WTC11 (cell line): ENCODE measurements around the gene MEIS2. TPM values are rescaled to one million over a fixed set of nuclear protein-coding genes. Genes with fewer than 3 reads are reported as not detected.

Experiments
- ATAC-seq: fragments of 200-7000 bp; cut with Tn5 transposase; 2 replicates; pipeline ENCODE4 v1.10.0; 2021; ENCODE audit warnings: mild to moderate bottlenecking, moderate library complexity
- CTCF ChIA-PET: fragments of 300-600 bp; sonication (Branson Sonifier 250); formaldehyde crosslinking; loops from one replicate; lab custom pipeline; 2021; ENCODE audit warnings: antibody characterized with exemption; lab: Charles Lee
- POLR2A ChIA-PET: fragments of 350-600 bp; sonication (Branson Sonifier 250); formaldehyde crosslinking; loops from one replicate; lab custom pipeline; 2021; ENCODE audit warnings: antibody characterized with exemption; lab: Charles Lee
- DNase-seq: peaks from one replicate; pipeline ENCODE4 v3.0.0; 2021; ENCODE audit warnings: low spot score
- H3K27ac Mint-ChIP-seq: 2 replicates; pipeline ENCODE4 v1.8.0; 2021; ENCODE audit warnings: mixed read lengths
- H3K27me3 Mint-ChIP-seq: 2 replicates; pipeline ENCODE4 v1.8.0; 2021; ENCODE audit warnings: low read depth, mild to moderate bottlenecking, moderate library complexity, mixed read lengths
- H3K36me3 Mint-ChIP-seq: 2 replicates; pipeline ENCODE4 v1.8.0; 2021; ENCODE audit warnings: mixed read lengths
- H3K4me1 Mint-ChIP-seq: 2 replicates; pipeline ENCODE4 v1.8.0; 2022; ENCODE audit warnings: mixed read lengths
- H3K4me3 Mint-ChIP-seq: 2 replicates; pipeline ENCODE4 v1.8.0; 2021; ENCODE audit warnings: mild to moderate bottlenecking, moderate library complexity, mixed read lengths
- H3K9me3 Mint-ChIP-seq: 2 replicates; pipeline ENCODE4 v1.8.0; 2021; ENCODE audit warnings: mixed read lengths
- CREM ChIP-seq: sonication (generic); formaldehyde crosslinking; IDR thresholded peaks from 2 replicates; pipeline ENCODE4 v1.8.1; 2022; ENCODE audit warnings: mild to moderate bottlenecking, missing genetic modification reagents, moderate library complexity
- CTCF ChIP-seq: fragments of 200-600 bp; IDR thresholded peaks from 2 replicates; pipeline ENCODE4 v1.8.0; 2022; ENCODE audit warnings: antibody characterized with exemption
- EMX1 ChIP-seq: fragments of 250-450 bp; sonication (Bioruptor Pico); IDR thresholded peaks from 2 replicates; pipeline ENCODE4 v1.8.0; 2021; ENCODE audit warnings: mild to moderate bottlenecking
- FOXP1 ChIP-seq: sonication (generic); formaldehyde crosslinking; IDR thresholded peaks from 2 replicates; pipeline ENCODE4 v1.8.0; 2022; ENCODE audit warnings: missing genetic modification reagents, mild to moderate bottlenecking, moderate library complexity, borderline replicate concordance
- IRF1 ChIP-seq: sonication (generic); formaldehyde crosslinking; IDR thresholded peaks from 2 replicates; pipeline ENCODE4 v1.8.0; 2023; ENCODE audit warnings: missing genetic modification reagents
- JAZF1 ChIP-seq: fragments of 250-450 bp; sonication (Bioruptor Pico); IDR thresholded peaks from 2 replicates; pipeline ENCODE4 v1.9.0; 2021; ENCODE audit warnings: moderate library complexity, mild to moderate bottlenecking, inconsistent platforms
- KAT7 ChIP-seq: sonication (generic); formaldehyde crosslinking; IDR thresholded peaks from 2 replicates; pipeline ENCODE4 v1.8.1; 2023; ENCODE audit warnings: missing genetic modification reagents, mild to moderate bottlenecking, borderline replicate concordance
- MXD4 ChIP-seq: fragments of 250-450 bp; sonication (Bioruptor Pico); IDR thresholded peaks from 2 replicates; pipeline ENCODE4 v1.8.0; 2021; ENCODE audit warnings: mild to moderate bottlenecking, moderate library complexity, borderline replicate concordance
- PRRX2 ChIP-seq: fragments of 250-450 bp; sonication (Bioruptor Pico); IDR thresholded peaks from 2 replicates; pipeline ENCODE4 v1.8.0; 2021; ENCODE audit warnings: mild to moderate bottlenecking
- RELA ChIP-seq: sonication (generic); formaldehyde crosslinking; IDR thresholded peaks from 2 replicates; pipeline ENCODE4 v1.8.1; 2022; ENCODE audit warnings: missing genetic modification reagents, mild to moderate bottlenecking, borderline replicate concordance
- SMAD3 ChIP-seq: sonication (generic); formaldehyde crosslinking; IDR thresholded peaks from 2 replicates; pipeline ENCODE4 v1.8.0; 2022; ENCODE audit warnings: missing genetic modification reagents, mild to moderate bottlenecking, borderline replicate concordance
- SMAD4 ChIP-seq: sonication (generic); formaldehyde crosslinking; IDR thresholded peaks from 2 replicates; pipeline ENCODE4 v1.8.0; 2022; ENCODE audit warnings: mild to moderate bottlenecking, missing genetic modification reagents
- USF2 ChIP-seq: sonication (generic); formaldehyde crosslinking; IDR thresholded peaks from 2 replicates; pipeline ENCODE4 v1.8.1; 2023; ENCODE audit warnings: mild to moderate bottlenecking, missing genetic modification reagents, moderate library complexity
- ZNF219 ChIP-seq: sonication (generic); formaldehyde crosslinking; IDR thresholded peaks from 2 replicates; pipeline ENCODE4 v1.8.0; 2023; ENCODE audit warnings: missing genetic modification reagents, mild to moderate bottlenecking, borderline replicate concordance
- total RNA-seq: library from RNA; stranded (reverse); gene quantifications from 3 replicates; pipeline ENCODE4 v1.2.3, GENCODE V29; 2021
- TF ChIP-seq, protein P1 (sequence below): fragments of 250-450 bp; sonication (Bioruptor Pico); IDR thresholded peaks from 2 replicates; pipeline ENCODE4 v1.8.0; 2021; ENCODE audit warnings: mild to moderate bottlenecking
- TF ChIP-seq, protein P2 (sequence below): sonication (generic); formaldehyde crosslinking; conservative IDR thresholded peaks from 2 replicates; pipeline ENCODE4 v1.8.1; 2023; ENCODE audit warnings: mild to moderate bottlenecking, low read depth, missing genetic modification reagents, moderate library complexity

The MEIS2 gene
- total RNA-seq, 1 experiment from 2014 or later, result 0.57 TPM

DNA sequence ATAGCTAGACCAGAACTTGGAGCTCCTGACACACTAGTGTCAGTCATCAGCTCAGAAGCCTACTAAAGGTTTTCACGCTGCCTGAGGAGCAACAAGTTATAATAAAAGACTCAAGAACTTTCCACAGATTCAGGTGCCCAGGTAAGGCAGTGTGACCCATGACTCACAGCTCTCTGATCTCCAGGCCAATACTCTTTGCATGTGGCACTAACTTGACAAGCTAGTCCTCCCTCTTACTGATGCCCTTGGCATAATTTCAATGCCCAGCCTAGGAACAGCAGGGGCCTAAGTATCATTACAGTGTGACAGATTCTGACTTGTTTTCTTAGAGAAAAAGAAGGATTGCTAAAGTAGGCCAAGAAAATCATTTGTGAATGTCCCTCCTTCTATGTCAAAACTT, 38.4 kb downstream of the MEIS2 start:
- CTCF ChIA-PET, result no interaction called here
- H3K4me3 Mint-ChIP-seq, result no peak overlapping the region
- H3K27ac Mint-ChIP-seq, result no peak overlapping the region
- no peaks in the 10 kb centered on the region for H3K9me3 Mint-ChIP-seq
- no peak for TF ChIP-seq CREM (CRISPR knock-in tag)
- no peak for TF ChIP-seq CTCF
- TF ChIP-seq, protein P1, sequence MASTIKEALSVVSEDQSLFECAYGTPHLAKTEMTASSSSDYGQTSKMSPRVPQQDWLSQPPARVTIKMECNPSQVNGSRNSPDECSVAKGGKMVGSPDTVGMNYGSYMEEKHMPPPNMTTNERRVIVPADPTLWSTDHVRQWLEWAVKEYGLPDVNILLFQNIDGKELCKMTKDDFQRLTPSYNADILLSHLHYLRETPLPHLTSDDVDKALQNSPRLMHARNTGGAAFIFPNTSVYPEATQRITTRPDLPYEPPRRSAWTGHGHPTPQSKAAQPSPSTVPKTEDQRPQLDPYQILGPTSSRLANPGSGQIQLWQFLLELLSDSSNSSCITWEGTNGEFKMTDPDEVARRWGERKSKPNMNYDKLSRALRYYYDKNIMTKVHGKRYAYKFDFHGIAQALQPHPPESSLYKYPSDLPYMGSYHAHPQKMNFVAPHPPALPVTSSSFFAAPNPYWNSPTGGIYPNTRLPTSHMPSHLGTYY (CRISPR knock-in tag), result no peak
- no peak for TF ChIP-seq ZNF219 (CRISPR knock-in tag)
- no peak for DNase-seq
- H3K27me3 Mint-ChIP-seq, result no peaks in the 10 kb centered on the region
- no peak for ATAC-seq
- H3K4me1 Mint-ChIP-seq, result peaks cover 16% of the 10 kb centered on the region
- H3K36me3 Mint-ChIP-seq, result no peaks in the 10 kb centered on the region
- POLR2A ChIA-PET, result no interaction called here

- Mint-ChIP-seq H3K27me3 (no peaks in the 10 kb centered on the region), H3K27ac (no peak overlapping the region), H3K4me1 (peaks cover 33% of the 10 kb centered on the region), H3K9me3 (no peaks in the 10 kb centered on the region), H3K4me3 (no peak overlapping the region), H3K36me3 (no peaks in the 10 kb centered on the region)
- ChIA-PET POLR2A (no interaction called here), CTCF (no interaction called here)
- ATAC-seq (no peak), DNase-seq (no peak)
- TF ChIP-seq MXD4 (CRISPR knock-in tag) (no peak), PRRX2 (CRISPR knock-in tag) (no peak), EMX1 (no peak), SMAD3 (CRISPR knock-in tag) (no peak), RELA (no peak), SMAD4 (CRISPR knock-in tag) (no peak), JAZF1 (CRISPR knock-in tag) (no peak), KAT7 (CRISPR knock-in tag) (no peak), IRF1 (CRISPR knock-in tag) (no peak), FOXP1 (CRISPR knock-in tag) (no peak)
- TF ChIP-seq, protein P2, sequence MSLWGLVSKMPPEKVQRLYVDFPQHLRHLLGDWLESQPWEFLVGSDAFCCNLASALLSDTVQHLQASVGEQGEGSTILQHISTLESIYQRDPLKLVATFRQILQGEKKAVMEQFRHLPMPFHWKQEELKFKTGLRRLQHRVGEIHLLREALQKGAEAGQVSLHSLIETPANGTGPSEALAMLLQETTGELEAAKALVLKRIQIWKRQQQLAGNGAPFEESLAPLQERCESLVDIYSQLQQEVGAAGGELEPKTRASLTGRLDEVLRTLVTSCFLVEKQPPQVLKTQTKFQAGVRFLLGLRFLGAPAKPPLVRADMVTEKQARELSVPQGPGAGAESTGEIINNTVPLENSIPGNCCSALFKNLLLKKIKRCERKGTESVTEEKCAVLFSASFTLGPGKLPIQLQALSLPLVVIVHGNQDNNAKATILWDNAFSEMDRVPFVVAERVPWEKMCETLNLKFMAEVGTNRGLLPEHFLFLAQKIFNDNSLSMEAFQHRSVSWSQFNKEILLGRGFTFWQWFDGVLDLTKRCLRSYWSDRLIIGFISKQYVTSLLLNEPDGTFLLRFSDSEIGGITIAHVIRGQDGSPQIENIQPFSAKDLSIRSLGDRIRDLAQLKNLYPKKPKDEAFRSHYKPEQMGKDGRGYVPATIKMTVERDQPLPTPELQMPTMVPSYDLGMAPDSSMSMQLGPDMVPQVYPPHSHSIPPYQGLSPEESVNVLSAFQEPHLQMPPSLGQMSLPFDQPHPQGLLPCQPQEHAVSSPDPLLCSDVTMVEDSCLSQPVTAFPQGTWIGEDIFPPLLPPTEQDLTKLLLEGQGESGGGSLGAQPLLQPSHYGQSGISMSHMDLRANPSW (CRISPR knock-in tag), result no peak
Observed at GRCh38 chr15:37059086-37059485, 41.3 kb downstream of the MEIS2 start.

DNA sequence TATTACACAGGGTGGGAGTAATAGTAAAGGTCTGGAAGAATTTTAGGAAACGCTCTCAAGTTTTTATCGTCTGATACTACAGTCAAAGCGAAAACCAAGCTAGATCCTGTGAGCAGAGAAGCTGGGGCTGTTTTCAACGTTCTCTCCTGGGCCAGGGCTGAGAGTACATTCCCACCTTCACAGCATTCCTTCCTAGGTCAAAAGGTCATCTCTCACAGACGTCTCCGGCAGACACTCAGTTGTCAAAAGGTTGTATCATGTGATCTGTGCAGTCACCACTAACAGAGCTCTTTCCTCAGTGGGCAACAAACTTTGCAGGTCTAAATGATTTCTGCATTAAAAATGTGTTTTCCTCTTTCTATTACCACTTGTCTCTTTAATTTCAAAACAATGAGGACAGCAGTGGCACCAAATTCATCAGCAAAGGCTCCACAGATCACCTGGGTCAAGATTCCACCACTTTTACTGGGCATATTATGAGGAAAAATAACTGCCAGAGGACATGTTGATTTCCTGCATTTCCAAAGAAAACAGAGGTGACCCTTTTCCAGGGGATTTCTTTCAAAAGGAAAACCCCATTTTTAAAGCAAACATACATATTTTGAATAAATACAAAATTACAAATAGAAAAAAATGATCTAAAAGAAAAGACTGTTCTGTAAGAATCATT, 41.9 kb downstream of the MEIS2 start:
- peak; percentile 82 for ATAC-seq
- Mint-ChIP-seq H3K4me1 (peaks cover 33% of the 10 kb centered on the region), H3K9me3 (no peaks in the 10 kb centered on the region), H3K36me3 (no peaks in the 10 kb centered on the region), H3K4me3 (no peak overlapping the region), H3K27me3 (no peaks in the 10 kb centered on the region), H3K27ac (no peak overlapping the region)
- ChIA-PET CTCF (interaction anchor here (1.7 kb wide), 1 partner anchor 175 kb away, joined by 4 read pairs; no protein-coding TSS in a partner anchor), POLR2A (no interaction called here)
- no peak for TF ChIP-seq ZNF219 (CRISPR knock-in tag)
- peak; percentile 47; the same call in 1 of the 2 replicates for TF ChIP-seq USF2 (CRISPR knock-in tag)
- DNase-seq, result no peak
